Heart right ventricle (tissue), 16 donors: Measurements from ENCODE around the gene BTBD9. TPM values are rescaled to one million over a fixed set of nuclear protein-coding genes. Genes with fewer than 3 reads are reported as not detected.

Experiments used
- ATAC-seq, 8 donors: fragments of 200-7000 bp; cut with Tn5 transposase; one replicate each; pipeline ENCODE4 v1.9.1; 2020; ENCODE audit warnings: mild to moderate bottlenecking in 8 of 8, moderate library complexity in 8 of 8, moderate number of reproducible peaks in 1 of 8
- DNase-seq, 2 donors: peaks; one replicate each; pipeline ENCODE4 v3.0.0-alpha.2; 2020
- H3K27ac ChIP-seq, 10 donors: fragments of 200-600 bp; sonication (generic) in 2 of 10; one replicate each; pipeline versions ENCODE4 v1.5.0 to v1.8.0; 2020 to 2022; ENCODE audit warnings: mild to moderate bottlenecking in 3 of 10
- H3K27me3 ChIP-seq, 7 donors: fragments of 200-600 bp; one replicate each; pipeline ENCODE4 v1.8.0; 2021 to 2022; ENCODE audit warnings: mild to moderate bottlenecking in 2 of 7
- H3K36me3 ChIP-seq, 9 donors: fragments of 200-600 bp; sonication (generic) in 1 of 9; one replicate each; pipeline versions ENCODE4 v1.5.0 to v1.8.0; 2020 to 2022; ENCODE audit warnings: mild to moderate bottlenecking in 2 of 9
- H3K4me1 ChIP-seq, 9 donors: fragments of 200-600 bp; sonication (generic) in 1 of 9; one replicate each; pipeline versions ENCODE4 v1.5.0 to v1.8.0; 2020 to 2022; ENCODE audit warnings: mild to moderate bottlenecking in 4 of 9
- H3K4me3 ChIP-seq, 10 donors: fragments of 200-600 bp; sonication (generic) in 2 of 10; one replicate each; pipeline versions ENCODE4 v1.5.0 to v1.8.0; 2020 to 2022; ENCODE audit warnings: mild to moderate bottlenecking in 7 of 10, moderate library complexity in 2 of 10
- H3K9me3 ChIP-seq, 11 donors: fragments of 200-600 bp in 10 of 11; sonication (generic) in 2 of 11; one replicate each; pipeline versions ENCODE4 v1.5.0 to v1.8.0; 2013 to 2022; ENCODE audit warnings: mild to moderate bottlenecking in 2 of 11, control low read depth in 1 of 11, moderate library complexity in 1 of 11
- WGBS, 2 donors: extraction: QIAGEN DNeasy Blood & Tissue Kit; methylation state at CpG; one replicate each; pipeline ENCODE4 v1.1.7; 2013; ENCODE audit warnings: inconsistent platforms in 1 of 2; 5-methylcytosine and 5-hydroxymethylcytosine counted together
- intact Hi-C, 10 donors: fragments of 100-400 bp; cut with DNase I; formaldehyde crosslinking; loops; one replicate each; pipeline versions ENCODE4 v1.11.1 to v1.14.2; 2022
- polyA plus RNA-seq, 2 donors: library from polyadenylated mRNA; stranded (reverse); fragments of 200-250 nt; gene quantifications; one replicate each; pipeline ENCODE4 v1.2.3, GENCODE V29; 2013
- total RNA-seq, 10 donors: library from RNA; stranded (reverse); fragmentation: NEBNext Ultra II Directional in 3 of 10; extraction: Animal tissue kit (Norgen Biotek cat#: 25700) in 3 of 10; gene quantifications; one replicate each; pipeline versions ENCODE4 v1.2.1 to v1.2.4, GENCODE V29; 2021 to 2023
- TF ChIP-seq, protein P1 (sequence below), 9 donors: fragments of 200-600 bp; sonication (generic) in 2 of 9; IDR thresholded peaks; one replicate each; pipeline versions ENCODE4 v1.5.0 to v1.8.0; 2021 to 2022; ENCODE audit warnings: antibody characterized with exemption in 9 of 9, mild to moderate bottlenecking in 5 of 9, moderate library complexity in 1 of 9
- donor health status: Arrhythmogenic right ventricular cardiomyopathy.
- donor health status: ischemic (EF 13 %, LVEDD 7.1; RV severe dilation, severe dysfunction).
- donor health status: healthy with polysubstance abuse.
- donor health status: DM: no; HTN: yes; CAD: no.
- donor health status: DM: no; HTN: no; CAD: no.
- donor health status: ischemic (EF 25% LVEDD 6.9; RV normal size, moderate dysfunction).
- donor health status: ischemic (EF 25% LVEDD 5.7; RV mildly dilated, moderate dysfunction).
- donor health status: healthy.
- donor health status: DM: yes; HTN: yes; CAD: no.
- donor health status: Ischemic cardiomyopathy.
- donor health status: ischemic (EF 35%, LVEDD 5.7; RV mildly dilated, moderate dysfunction).
- donor health status: nonischemic (EF 11% LVEDD 7.7; RV severe dilation, severe dysfunction).
- donor health status: DM: yes; HTN: yes; CAD: no.
- donor health status: PGD.
- donor health status: ischemic (EF 29% LVEDD 5.4; RV normal size, mild dysfunction).
- donor health status: nonischemic (EF 23%, LVEDD 6.1; RV moderate dilation, normal function).

Gene BTBD9
- total and polyA plus RNA-seq, 12 donors = 4.2 to 27.7 (median 18.3) TPM

DNA sequence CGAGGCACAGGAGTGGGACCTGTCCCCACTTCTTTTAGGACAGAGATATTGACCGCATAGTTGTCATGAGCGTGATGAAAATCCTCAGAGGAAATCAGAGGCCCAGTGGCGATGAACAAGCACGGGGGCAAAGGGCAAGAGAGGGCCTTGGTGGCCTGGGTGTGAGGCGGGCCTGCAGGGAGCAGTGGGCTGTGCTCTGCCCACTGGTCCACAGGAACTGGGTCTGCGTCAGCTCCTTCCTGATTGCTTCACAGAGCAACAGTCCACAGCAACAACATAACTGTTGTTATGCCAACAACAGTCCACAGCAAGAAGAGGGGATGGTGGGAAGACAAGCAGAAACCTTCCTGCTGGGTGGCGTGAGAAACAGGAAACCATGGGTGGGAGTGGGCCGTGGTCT lies 484.6 kb downstream of the BTBD9 start:
- WGBS, 2 donors = 64 to 76% methylated on average over 9 of the region's 9 CpGs
- peak in 1 of 2 donors; percentile 24 for DNase-seq
- H3K36me3 ChIP-seq = peaks cover 0 to 41% (median 12%) of the 10 kb centered on the region in 9 donors
- TF ChIP-seq, protein P1, sequence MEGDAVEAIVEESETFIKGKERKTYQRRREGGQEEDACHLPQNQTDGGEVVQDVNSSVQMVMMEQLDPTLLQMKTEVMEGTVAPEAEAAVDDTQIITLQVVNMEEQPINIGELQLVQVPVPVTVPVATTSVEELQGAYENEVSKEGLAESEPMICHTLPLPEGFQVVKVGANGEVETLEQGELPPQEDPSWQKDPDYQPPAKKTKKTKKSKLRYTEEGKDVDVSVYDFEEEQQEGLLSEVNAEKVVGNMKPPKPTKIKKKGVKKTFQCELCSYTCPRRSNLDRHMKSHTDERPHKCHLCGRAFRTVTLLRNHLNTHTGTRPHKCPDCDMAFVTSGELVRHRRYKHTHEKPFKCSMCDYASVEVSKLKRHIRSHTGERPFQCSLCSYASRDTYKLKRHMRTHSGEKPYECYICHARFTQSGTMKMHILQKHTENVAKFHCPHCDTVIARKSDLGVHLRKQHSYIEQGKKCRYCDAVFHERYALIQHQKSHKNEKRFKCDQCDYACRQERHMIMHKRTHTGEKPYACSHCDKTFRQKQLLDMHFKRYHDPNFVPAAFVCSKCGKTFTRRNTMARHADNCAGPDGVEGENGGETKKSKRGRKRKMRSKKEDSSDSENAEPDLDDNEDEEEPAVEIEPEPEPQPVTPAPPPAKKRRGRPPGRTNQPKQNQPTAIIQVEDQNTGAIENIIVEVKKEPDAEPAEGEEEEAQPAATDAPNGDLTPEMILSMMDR (IDR thresholded peaks at IDR 0.05) = no peak
- no peak overlapping the region for H3K4me3 ChIP-seq
- no peaks in the 10 kb centered on the region for H3K9me3 ChIP-seq
- no peaks in the 10 kb centered on the region for H3K27me3 ChIP-seq
- peaks cover 0 to 23% (median 5%) of the 10 kb centered on the region in 9 donors for H3K4me1 ChIP-seq
- H3K27ac ChIP-seq = peak overlapping the region in 3 of 10 donors; percentile 15 to 44 (median 31)
- peak in 7 of 8 donors; percentile 36 to 68 (median 64) for ATAC-seq
- intact Hi-C loops = no loop called here

DNA sequence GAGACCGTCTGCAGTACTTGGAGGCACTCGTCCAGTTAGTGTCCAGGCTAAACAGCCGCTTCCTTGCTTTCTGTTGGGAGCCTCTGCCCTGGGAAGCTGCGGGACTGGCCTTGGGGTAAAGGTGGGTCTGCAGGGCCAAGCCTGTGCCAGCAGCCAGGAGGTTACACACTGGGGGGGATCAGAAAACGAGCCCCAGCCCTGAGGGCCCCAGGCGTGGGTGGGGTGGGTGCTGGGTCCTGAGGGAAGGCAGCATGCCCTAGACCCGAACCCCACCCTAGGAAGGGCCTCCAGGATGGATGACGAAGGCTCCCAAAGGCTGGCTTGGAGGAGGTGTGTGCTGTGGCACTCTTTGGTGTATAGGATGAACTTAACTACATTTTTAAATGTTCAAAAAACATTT lies 485.0 kb downstream of the BTBD9 start:
- TF ChIP-seq, protein P1 (IDR thresholded peaks at IDR 0.05) = no peak
- Histone ChIP-seq H3K27me3 (no peaks in the 10 kb centered on the region), H3K36me3 (peaks cover 0 to 41% (median 12%) of the 10 kb centered on the region in 9 donors), H3K4me1 (peaks cover 0 to 26% (median 5%) of the 10 kb centered on the region in 9 donors), H3K27ac (peak overlapping the region in 3 of 10 donors; percentile 15 to 44 (median 25)), H3K4me3 (no peak overlapping the region), H3K9me3 (no peaks in the 10 kb centered on the region)
- intact Hi-C loops = no loop called here
- ATAC-seq (peak in 1 of 8 donors; percentile 13), DNase-seq (no peak)
- WGBS, 2 donors = 80 to 82% methylated on average over 8 of the region's 8 CpGs

DNA sequence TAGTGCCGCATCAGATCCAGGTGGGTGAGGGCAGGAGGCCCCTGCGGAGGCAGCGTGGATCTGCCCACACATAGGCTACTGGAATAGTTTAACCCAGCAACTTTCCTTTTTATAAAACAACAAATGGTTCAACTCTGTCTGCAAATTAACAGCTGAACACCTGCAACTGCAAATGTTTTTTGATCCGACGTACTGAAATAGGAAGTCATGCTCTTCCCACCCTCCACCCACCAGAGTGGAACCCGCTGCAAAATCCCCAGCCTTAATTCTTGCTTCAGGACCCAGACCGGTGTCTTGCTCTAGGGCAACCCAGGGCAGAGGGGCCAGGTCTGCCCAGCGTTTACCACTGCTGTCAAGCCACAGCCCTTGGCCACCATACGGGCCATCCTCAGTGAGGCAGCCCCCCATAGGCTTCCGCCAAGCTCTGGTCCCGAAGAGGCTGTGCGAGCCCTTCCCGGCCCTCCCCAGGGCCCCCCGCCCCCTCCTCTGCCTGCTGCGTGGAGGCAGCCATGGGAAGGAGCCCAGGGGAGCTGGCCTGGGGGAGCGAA lies 485.9 kb downstream of the BTBD9 start:
- TF ChIP-seq, protein P1 (IDR thresholded peaks at IDR 0.05) = no peak
- H3K27me3 ChIP-seq = no peaks in the 10 kb centered on the region
- WGBS, 2 donors = 78 to 79% methylated on average over 16 of the region's 16 CpGs
- no peak overlapping the region for H3K4me3 ChIP-seq
- ATAC-seq (no peak), DNase-seq (no peak)
- intact Hi-C loops = no loop called here
- H3K27ac ChIP-seq = no peak overlapping the region
- no peaks in the 10 kb centered on the region for H3K9me3 ChIP-seq
- peaks cover 0 to 34% (median 7%) of the 10 kb centered on the region in 9 donors for H3K4me1 ChIP-seq
- H3K36me3 ChIP-seq = peaks cover 0 to 44% (median 12%) of the 10 kb centered on the region in 9 donors

DNA sequence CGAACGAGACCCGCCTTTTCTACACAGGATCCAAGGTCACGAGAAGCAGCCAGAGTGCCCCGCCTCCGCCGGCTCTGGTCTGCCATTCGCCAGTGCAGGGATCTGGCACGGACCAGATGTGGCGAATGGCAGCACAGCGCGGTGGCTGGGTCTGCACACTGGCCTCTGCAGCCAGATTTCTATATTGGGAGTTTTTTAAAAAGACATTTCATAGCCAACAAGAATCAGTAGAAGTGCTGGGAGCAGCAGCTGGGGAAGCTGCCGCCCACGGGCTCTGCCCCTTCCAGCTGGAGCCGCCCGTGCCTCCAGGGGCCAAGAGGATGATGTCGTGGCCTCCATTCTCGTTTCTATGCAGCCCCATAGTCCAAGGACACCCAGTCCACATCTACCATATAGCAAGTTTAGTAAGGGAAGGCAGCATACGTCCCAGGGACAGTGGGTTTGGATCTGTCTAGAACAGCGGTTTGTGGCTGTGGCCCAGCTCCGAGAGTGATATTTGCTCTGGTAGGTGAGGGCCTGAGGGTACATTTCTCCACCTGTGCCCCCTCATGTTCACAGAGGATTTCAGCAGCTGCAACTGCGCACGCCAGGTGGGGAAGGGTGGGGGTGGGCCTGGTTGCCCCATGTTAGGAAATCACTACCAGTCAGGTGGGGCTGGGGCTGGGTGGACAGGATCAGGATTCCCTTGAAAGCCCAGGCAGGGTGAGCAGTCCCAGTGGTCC lies 486.5 kb downstream of the BTBD9 start:
- Histone ChIP-seq H3K4me1 (peaks cover 0 to 41% (median 7%) of the 10 kb centered on the region in 9 donors), H3K36me3 (peaks cover 0 to 50% (median 12%) of the 10 kb centered on the region in 9 donors), H3K4me3 (no peak overlapping the region), H3K27ac (no peak overlapping the region), H3K9me3 (no peaks in the 10 kb centered on the region), H3K27me3 (no peaks in the 10 kb centered on the region)
- TF ChIP-seq, protein P1 (IDR thresholded peaks at IDR 0.05) = no peak
- DNase-seq (no peak), ATAC-seq (no peak)
- intact Hi-C loops = no loop called here
- 89% methylated on average over 23 of the region's 23 CpGs for WGBS, 2 donors
